ENCODE results near the gene PAX7.
"Not testable (repeated sequence)": the region's sequence is repeated elsewhere in the genome, so short reads cannot be mapped to it uniquely, and the experiment has no call there.

PAX7 gene

GRCh38 chr1:18630511-18631495 lies at the start of gene PAX7:
PAX7 (plus strand) TSS chr1:18630846; CDS start chr1:18631604, 758 bp downstream.
- DNase-seq (ENCODE audit: low read depth), result no peak
- peak within 1 kb of the TSS; percentile 30 for H3K4me3 ChIP-seq (ENCODE audit: low read depth, low read length)

GRCh38 chr1:18581420-18581880 lies 49.2 kb upstream of the PAX7 start:
- H3K4me3 ChIP-seq (ENCODE audit: low read depth, low read length), result no peak overlapping the region
- no peak for DNase-seq (ENCODE audit: low read depth)

GRCh38 chr1:18582890-18583289 lies 47.8 kb upstream of the PAX7 start:
- DNase-seq (ENCODE audit: low read depth), result no peak
- no peak overlapping the region for H3K4me3 ChIP-seq (ENCODE audit: low read depth, low read length)

- no peak for DNase-seq (ENCODE audit: low read depth)
- H3K4me3 ChIP-seq (ENCODE audit: low read depth, low read length), result no peak overlapping the region
Observed at GRCh38 chr1:18583326-18583941, 47.2 kb upstream of the PAX7 start.

- not testable (repeated sequence) for H3K4me3 ChIP-seq (ENCODE audit: low read depth, low read length); DNase-seq (ENCODE audit: low read depth)
Observed at GRCh38 chr1:18586016-18586415, 44.6 kb upstream of the PAX7 start.

- no peak overlapping the region for H3K4me3 ChIP-seq (ENCODE audit: low read depth, low read length)
- DNase-seq (ENCODE audit: low read depth), result no peak
Observed at GRCh38 chr1:18588093-18588492, 42.6 kb upstream of the PAX7 start.

GRCh38 chr1:18592368-18592767 lies 38.3 kb upstream of the PAX7 start:
- no peak for DNase-seq (ENCODE audit: low read depth)
- H3K4me3 ChIP-seq (ENCODE audit: low read depth, low read length), result no peak overlapping the region

GRCh38 chr1:18597160-18598042 lies 33.2 kb upstream of the PAX7 start:
- DNase-seq (ENCODE audit: low read depth), result no peak
- H3K4me3 ChIP-seq (ENCODE audit: low read depth, low read length), result no peak overlapping the region

GRCh38 chr1:18599086-18599485 lies 31.6 kb upstream of the PAX7 start:
- no peak overlapping the region for H3K4me3 ChIP-seq (ENCODE audit: low read depth, low read length)
- DNase-seq (ENCODE audit: low read depth), result no peak

GRCh38 chr1:18599704-18600103 lies 30.9 kb upstream of the PAX7 start:
- H3K4me3 ChIP-seq (ENCODE audit: low read depth, low read length), result no peak overlapping the region
- no peak for DNase-seq (ENCODE audit: low read depth)

- DNase-seq (ENCODE audit: low read depth), result no peak
- H3K4me3 ChIP-seq (ENCODE audit: low read depth, low read length), result no peak overlapping the region
Observed at GRCh38 chr1:18602533-18603211, 28.0 kb upstream of the PAX7 start.

- no peak for DNase-seq (ENCODE audit: low read depth)
- no peak overlapping the region for H3K4me3 ChIP-seq (ENCODE audit: low read depth, low read length)
Observed at GRCh38 chr1:18603212-18603852, 27.3 kb upstream of the PAX7 start.

GRCh38 chr1:18606443-18607288 lies 24.0 kb upstream of the PAX7 start:
- no peak overlapping the region for H3K4me3 ChIP-seq (ENCODE audit: low read depth, low read length)
- DNase-seq (ENCODE audit: low read depth), result no peak

GRCh38 chr1:18607289-18607760 lies 23.3 kb upstream of the PAX7 start:
- no peak for DNase-seq (ENCODE audit: low read depth)
- H3K4me3 ChIP-seq (ENCODE audit: low read depth, low read length), result no peak overlapping the region

- H3K4me3 ChIP-seq (ENCODE audit: low read depth, low read length), result no peak overlapping the region
- DNase-seq (ENCODE audit: low read depth), result no peak
Observed at GRCh38 chr1:18608534-18608933, 22.1 kb upstream of the PAX7 start.

GRCh38 chr1:18611311-18611710 lies 19.3 kb upstream of the PAX7 start:
- no peak for DNase-seq (ENCODE audit: low read depth)
- no peak overlapping the region for H3K4me3 ChIP-seq (ENCODE audit: low read depth, low read length)

- DNase-seq (ENCODE audit: low read depth), result no peak
- H3K4me3 ChIP-seq (ENCODE audit: low read depth, low read length), result no peak overlapping the region
Observed at GRCh38 chr1:18612073-18612472, 18.6 kb upstream of the PAX7 start.

Measured in skeletal muscle cell (primary cell).